CD4-positive, alpha-beta T cell treated with Interleukin-15 for 4 hours (primary cell): ENCODE measurements around the gene ELANE.
"Not testable (repeated sequence)": the region's sequence is repeated elsewhere in the genome, so short reads cannot be mapped to it uniquely, and the experiment has no call there.

ENCODE experiments used
- DNase-seq: peaks from one replicate; pipeline ENCODE4 v3.0.0-alpha.2; 2020; ENCODE audit warnings: low spot score

The ELANE gene

GRCh38 chr19:879711-880438 is 27.8 kb downstream of the ELANE start:
- DNase-seq: no peak

- no peak for DNase-seq
Measured at GRCh38 chr19:881385-882071, 29.4 kb downstream of the ELANE start.

- no peak for DNase-seq
Measured at GRCh38 chr19:882871-883497, 30.9 kb downstream of the ELANE start.

GRCh38 chr19:883661-884211 is 31.6 kb downstream of the ELANE start:
- no peak for DNase-seq

GRCh38 chr19:884420-885211 is 32.5 kb downstream of the ELANE start:
- no peak for DNase-seq

GRCh38 chr19:885536-886224 is 33.6 kb downstream of the ELANE start:
- no peak for DNase-seq

GRCh38 chr19:887072-887471 is 35.0 kb downstream of the ELANE start:
- DNase-seq: no peak

- DNase-seq: no peak
Measured at GRCh38 chr19:887599-887998, 35.5 kb downstream of the ELANE start.

- DNase-seq: no peak
Measured at GRCh38 chr19:888581-889385, 36.7 kb downstream of the ELANE start.

- no peak for DNase-seq
Measured at GRCh38 chr19:889662-890295, 37.7 kb downstream of the ELANE start.

GRCh38 chr19:890831-891230 is 38.7 kb downstream of the ELANE start:
- DNase-seq: no peak

GRCh38 chr19:891421-892200 is 39.5 kb downstream of the ELANE start:
- DNase-seq: not testable (repeated sequence)

GRCh38 chr19:892243-892893 is 40.3 kb downstream of the ELANE start:
- peak; percentile 29 for DNase-seq

GRCh38 chr19:892894-893689 is 41.0 kb downstream of the ELANE start, which contains the start of the genes MED16 and RNU6-9:
MED16 (minus strand) TSS chr19:893187; CDS start chr19:891131, 2,056 bp downstream.
RNU6-9 (plus strand) TSS chr19:893484.
- peak; percentile 92 for DNase-seq

- DNase-seq: no peak
Measured at GRCh38 chr19:896434-896833, 44.3 kb downstream of the ELANE start.

GRCh38 chr19:896999-897398 is 44.9 kb downstream of the ELANE start:
- DNase-seq: no peak

- DNase-seq: no peak
Measured at GRCh38 chr19:897442-898039, 45.4 kb downstream of the ELANE start.
